Gastrocnemius medialis (tissue), 4 donors: ENCODE data around the gene ENKD1. TPM values are rescaled to one million over a fixed set of nuclear protein-coding genes. Genes with fewer than 3 reads are reported as not detected.

Source experiments
- ATAC-seq, 2 donors: fragments of 150-250 bp; one replicate each; pipeline ENCODE4 v1.9.1; 2016
- DNase-seq, 2 donors: peaks; one replicate each; pipeline ENCODE4 v3.0.0-alpha.2; 2019
- H3K27ac ChIP-seq, 4 donors: fragments of 200-600 bp; sonication (generic); 1 replicate in 1 of 4; 2 replicates in 3 of 4; pipeline ENCODE4 v1.5.1; 2016 to 2018; ENCODE audit warnings: mild to moderate bottlenecking in 2 of 4, moderate library complexity in 1 of 4
- H3K27me3 ChIP-seq, 3 donors: fragments of 200-600 bp; sonication (generic) in 2 of 3; 1 replicate in 1 of 3; 2 replicates in 2 of 3; pipeline versions ENCODE4 v1.5.1 to v1.6.0; 2016 to 2019; ENCODE audit warnings: mild to moderate bottlenecking in 1 of 3, moderate library complexity in 1 of 3
- H3K36me3 ChIP-seq, 2 donors: fragments of 200-600 bp; sonication (generic) in 1 of 2; one replicate each; pipeline ENCODE4 v1.5.1; 2017 to 2018
- H3K4me1 ChIP-seq, 2 donors: fragments of 200-600 bp; sonication (generic) in 1 of 2; one replicate each; pipeline ENCODE4 v1.5.1; 2016 to 2017; ENCODE audit warnings: mild to moderate bottlenecking in 2 of 2
- H3K4me3 ChIP-seq, 4 donors: fragments of 200-600 bp; sonication (generic) in 3 of 4; 1 replicate in 1 of 4; 2 replicates in 3 of 4; pipeline ENCODE4 v1.5.1; 2016 to 2019; ENCODE audit warnings: mild to moderate bottlenecking in 2 of 4
- H3K9me3 ChIP-seq, 3 donors: fragments of 200-600 bp; sonication (generic) in 2 of 3; 1 replicate in 1 of 3; 2 replicates in 2 of 3; pipeline ENCODE4 v1.5.1; 2016 to 2019
- CTCF ChIP-seq, 5 experiments: fragments of 450-650 bp in 3 of 5; fragments of 200-600 bp in 2 of 5; sonication (generic) in 2 of 5; IDR thresholded peaks in 4 of 5; conservative IDR thresholded peaks in 1 of 5; 1 replicate in 4 of 5; 2 replicates in 1 of 5; pipeline ENCODE4 v1.5.1; 2016 to 2019; ENCODE audit warnings: antibody characterized with exemption in 5 of 5, mild to moderate bottlenecking in 3 of 5, moderate library complexity in 3 of 5
- POLR2A ChIP-seq, 2 donors: fragments of 450-650 bp; IDR thresholded peaks; one replicate each; pipeline ENCODE4 v1.6.1; 2017; ENCODE audit warnings: antibody characterized with exemption in 2 of 2, mild to moderate bottlenecking in 2 of 2, moderate library complexity in 2 of 2
- in situ Hi-C, 4 donors: fragments of 200-750 bp; cut with MboI; loops; one replicate each; pipeline versions ENCODE4 v1.15.0 to v1.8.0; 2017; ENCODE audit warnings: low sequenced_read_pairs in 4 of 4
- intact Hi-C: fragments of 100-400 bp; cut with DNase I; formaldehyde crosslinking; loops from one replicate; pipeline ENCODE4 v1.15.1; 2023; ENCODE audit warnings: low total_unique reads
- total RNA-seq, 4 donors: library from RNA; depleted of rRNA; stranded (reverse); fragments of >200 nt; gene quantifications; one replicate each; pipeline versions ENCODE4 v1.1.0 to v1.2.3, GENCODE V29; 2016

Gene ENKD1
- total RNA-seq, 4 donors from 2014 or later = 8.1 to 14.2 (median 11.2) TPM

GRCh38 chr16:67636713-67637112, 29.8 kb downstream of the ENKD1 start:
- no peaks in the 10 kb centered on the region for H3K27me3 ChIP-seq
- no peaks in the 10 kb centered on the region for H3K9me3 ChIP-seq
- intact Hi-C loops = no loop called here
- TF ChIP-seq CTCF (IDR thresholded peaks at IDR 0.05 in 4 of 5, conservative IDR thresholded peaks at IDR 0.05 in 1 of 5) = no peak
- no peak for TF ChIP-seq POLR2A (IDR thresholded peaks at IDR 0.05)
- DNase-seq (no peak), ATAC-seq (no peak)
- no peak overlapping the region for H3K27ac ChIP-seq
- no peak overlapping the region for H3K4me3 ChIP-seq
- peaks cover 0 to 42% of the 10 kb centered on the region in 2 donors for H3K36me3 ChIP-seq
- in situ Hi-C loops = loop anchor here in 1 of 4 donors (25.0 kb wide), 1 partner anchor 124 kb away; no protein-coding TSS in a partner anchor
- H3K4me1 ChIP-seq = peaks cover 15 to 21% of the 10 kb centered on the region in 2 donors

GRCh38 chr16:67632415-67633172, 34.0 kb downstream of the ENKD1 start:
- TF ChIP-seq CTCF (IDR thresholded peaks at IDR 0.05 in 4 of 5, conservative IDR thresholded peaks at IDR 0.05 in 1 of 5) (no peak), POLR2A (IDR thresholded peaks at IDR 0.05) (no peak)
- Histone ChIP-seq H3K36me3 (peaks cover 0 to 72% of the 10 kb centered on the region in 2 donors), H3K27me3 (no peaks in the 10 kb centered on the region), H3K9me3 (no peaks in the 10 kb centered on the region), H3K4me3 (no peak overlapping the region), H3K27ac (no peak overlapping the region), H3K4me1 (no peaks in the 10 kb centered on the region)
- ATAC-seq (no peak), DNase-seq (no peak)
- intact Hi-C loops = no loop called here
- in situ Hi-C loops = loop anchor here in 2 of 4 donors (5.0 to 25.0 kb wide), 2 partner anchors 65 to 120 kb away; no protein-coding TSS in a partner anchor

- Histone ChIP-seq H3K9me3 (no peaks in the 10 kb centered on the region), H3K27ac (no peak overlapping the region), H3K36me3 (peaks cover 4 to 87% of the 10 kb centered on the region in 2 donors), H3K4me1 (no peaks in the 10 kb centered on the region), H3K27me3 (no peaks in the 10 kb centered on the region), H3K4me3 (no peak overlapping the region)
- DNase-seq (no peak), ATAC-seq (no peak)
- intact Hi-C loops (no loop called here), in situ Hi-C loops (loop anchor here in 1 of 4 donors (25.0 kb wide), 1 partner anchor 116 kb away; no protein-coding TSS in a partner anchor)
- TF ChIP-seq CTCF (IDR thresholded peaks at IDR 0.05 in 4 of 5, conservative IDR thresholded peaks at IDR 0.05 in 1 of 5) (no peak), POLR2A (IDR thresholded peaks at IDR 0.05) (no peak)
Measured at GRCh38 chr16:67628216-67628615, 38.3 kb downstream of the ENKD1 start.

GRCh38 chr16:67613808-67614207, 52.7 kb downstream of the ENKD1 start:
- H3K9me3 ChIP-seq = no peaks in the 10 kb centered on the region
- no peaks in the 10 kb centered on the region for H3K27me3 ChIP-seq
- H3K4me1 ChIP-seq = no peaks in the 10 kb centered on the region
- TF ChIP-seq CTCF (IDR thresholded peaks at IDR 0.05 in 4 of 5, conservative IDR thresholded peaks at IDR 0.05 in 1 of 5) (no peak), POLR2A (IDR thresholded peaks at IDR 0.05) (no peak)
- no peak overlapping the region for H3K27ac ChIP-seq
- in situ Hi-C loops = no loop called here
- no peak overlapping the region for H3K4me3 ChIP-seq
- ATAC-seq = no peak
- intact Hi-C loops = no loop called here
- DNase-seq = no peak
- peaks cover 6 to 76% of the 10 kb centered on the region in 2 donors for H3K36me3 ChIP-seq

Other genes starting within 250 kb of the ENKD1 start
- 1 to 10 TPM in 2 of 4 donors, not detected in 2; 2.3 to 4.1 TPM for gene HSD11B2, start 235.6 kb downstream of the ENKD1 start, total RNA-seq
- gene ATP6V0D1, start 185.6 kb downstream of the ENKD1 start, total RNA-seq = 100 to 1,000 TPM; 117 to 211 (median 157) TPM
- gene AGRP, start 183.2 kb downstream of the ENKD1 start, total RNA-seq = not detected
- gene RIPOR1, start 137.9 kb downstream of the ENKD1 start, total RNA-seq = 10 to 100 TPM; 10.6 to 65.4 (median 25.1) TPM
- 10 to 100 TPM; 25.9 to 35.9 (median 30.3) TPM for gene CTCF, start 104.2 kb downstream of the ENKD1 start, total RNA-seq
- gene CARMIL2, start 21.6 kb downstream of the ENKD1 start, total RNA-seq = 1 to 10 TPM in 1 of 4 donors, under 1 TPM in 1, not detected in 2; 0.10 to 1.1 TPM
- 10 to 100 TPM in 3 of 4 donors, 1 to 10 TPM in 1; 9.9 to 12.8 (median 11.1) TPM for gene ACD, start 6.5 kb downstream of the ENKD1 start, total RNA-seq
- gene PARD6A, start 5.8 kb downstream of the ENKD1 start, total RNA-seq = 10 to 100 TPM in 3 of 4 donors, 1 to 10 TPM in 1; 2.7 to 17.3 (median 12.5) TPM
- 1 to 10 TPM; 5.1 to 8.5 (median 7.3) TPM for gene C16orf86, start 64 bp upstream of the ENKD1 start, total RNA-seq
- gene GFOD2, start 52.6 kb upstream of the ENKD1 start, total RNA-seq = 10 to 100 TPM in 3 of 4 donors, 1 to 10 TPM in 1; 8.9 to 15.4 (median 11.6) TPM
- gene RANBP10, start 139.8 kb upstream of the ENKD1 start, total RNA-seq = 10 to 100 TPM; 12.6 to 46.6 (median 14.8) TPM
- gene TSNAXIP1, start 140.1 kb upstream of the ENKD1 start, total RNA-seq = 10 to 100 TPM in 1 of 4 donors, under 1 TPM in 2, not detected in 1; 0.27 to 11.0 (median 0.56) TPM
- gene THAP11, start 175.6 kb upstream of the ENKD1 start, total RNA-seq = 100 to 1,000 TPM in 2 of 4 donors, 10 to 100 TPM in 2; 61.9 to 120 (median 102) TPM
- gene NUTF2, start 180.2 kb upstream of the ENKD1 start, total RNA-seq = 100 to 1,000 TPM in 3 of 4 donors, 10 to 100 TPM in 1; 60.1 to 210 (median 114) TPM
- gene CENPT, start 180.9 kb upstream of the ENKD1 start, total RNA-seq = 10 to 100 TPM; 14.9 to 41.2 (median 20.0) TPM
- 10 to 100 TPM; 27.5 to 58.9 (median 48.5) TPM for gene EDC4, start 206.3 kb upstream of the ENKD1 start, total RNA-seq
- 1 to 10 TPM in 2 of 4 donors, under 1 TPM in 1, not detected in 1; 0.87 to 2.8 (median 1.1) TPM for gene NRN1L, start 218.1 kb upstream of the ENKD1 start, total RNA-seq
- 10 to 100 TPM in 1 of 4 donors, 1 to 10 TPM in 3; 4.1 to 12.7 (median 6.9) TPM for gene PSKH1, start 226.5 kb upstream of the ENKD1 start, total RNA-seq